GM18511 (cell line): ENCODE results near the gene FHIT.
"Not testable (repeated sequence)": the region's sequence is repeated elsewhere in the genome, so short reads cannot be mapped to it uniquely, and the experiment has no call there.

ENCODE experiments used
- ATAC-seq: cut with Tn5 transposase; IDR thresholded peaks from one replicate; pipeline ENCODE4 v1.9.1; 2021; ENCODE audit warnings: mild to moderate bottlenecking, moderate library complexity; ENCODE audit not compliant: unreplicated experiment

FHIT gene

GRCh38 chr3:60742606-60743145 lies 508.6 kb downstream of the FHIT start:
- no peak for ATAC-seq

GRCh38 chr3:60737633-60738399 lies 513.4 kb downstream of the FHIT start:
- ATAC-seq: no peak

- ATAC-seq: no peak
Observed at GRCh38 chr3:60730371-60730770, 520.9 kb downstream of the FHIT start.

- ATAC-seq: no peak
Observed at GRCh38 chr3:60729056-60729455, 522.2 kb downstream of the FHIT start.

GRCh38 chr3:60728006-60728405 lies 523.2 kb downstream of the FHIT start:
- no peak for ATAC-seq

- no peak for ATAC-seq
Observed at GRCh38 chr3:60720736-60721135, 530.5 kb downstream of the FHIT start.

- ATAC-seq: no peak
Observed at GRCh38 chr3:60716573-60716972, 534.7 kb downstream of the FHIT start.

GRCh38 chr3:60708191-60708975 lies 542.9 kb downstream of the FHIT start:
- no peak for ATAC-seq

GRCh38 chr3:60707452-60708020 lies 543.7 kb downstream of the FHIT start:
- no peak for ATAC-seq

GRCh38 chr3:60703956-60704736 lies 547.1 kb downstream of the FHIT start:
- ATAC-seq: no peak

GRCh38 chr3:60703008-60703407 lies 548.2 kb downstream of the FHIT start:
- ATAC-seq: no peak

- no peak for ATAC-seq
Observed at GRCh38 chr3:60698117-60698516, 553.1 kb downstream of the FHIT start.

- no peak for ATAC-seq
Observed at GRCh38 chr3:60697132-60697531, 554.1 kb downstream of the FHIT start.

GRCh38 chr3:60696428-60697125 lies 554.7 kb downstream of the FHIT start:
- ATAC-seq: no peak

GRCh38 chr3:60675424-60675823 lies 575.8 kb downstream of the FHIT start:
- ATAC-seq: no peak

- no peak for ATAC-seq
Observed at GRCh38 chr3:60674870-60675269, 576.4 kb downstream of the FHIT start.

GRCh38 chr3:60673123-60673522 lies 578.1 kb downstream of the FHIT start:
- no peak for ATAC-seq

- not testable (repeated sequence) for ATAC-seq
Observed at GRCh38 chr3:60672337-60672736, 578.9 kb downstream of the FHIT start.

- ATAC-seq: no peak
Observed at GRCh38 chr3:60669636-60670035, 581.6 kb downstream of the FHIT start.

GRCh38 chr3:60660026-60660425 lies 591.2 kb downstream of the FHIT start:
- no peak for ATAC-seq
